K562 (cell line): ENCODE measurements around the gene CCDC136. TPM values are rescaled to one million over a fixed set of nuclear protein-coding genes. Genes with fewer than 3 reads are reported as not detected.

ENCODE experiments used
- EGR1 ChIP-seq: fragments of 450-650 bp; conservative IDR thresholded peaks from 2 replicates; pipeline ENCODE4 v1.6.1; 2017; ENCODE audit warnings: mild to moderate bottlenecking
- EP400 ChIP-seq: fragments of 450-650 bp; IDR thresholded peaks from 2 replicates; pipeline ENCODE4 v1.6.1; 2017; ENCODE audit warnings: antibody characterized with exemption, mild to moderate bottlenecking, moderate library complexity
- FOXJ3 ChIP-seq: sonication (generic); formaldehyde crosslinking; IDR thresholded peaks from 2 replicates; pipeline ENCODE4 v1.4.0; 2020; ENCODE audit warnings: mild to moderate bottlenecking, missing genetic modification reagents
- GTF2E2 ChIP-seq: fragments of 200-800 bp; sonication (Bioruptor generic); IDR thresholded peaks from 2 replicates; pipeline ENCODE4 v1.6.1; 2016; ENCODE audit warnings: missing genetic modification characterization, missing compliant biosample characterization
- HDAC3 ChIP-seq: fragments of 450-650 bp; IDR thresholded peaks from 2 replicates; pipeline ENCODE4 v1.6.1; 2018; ENCODE audit warnings: borderline replicate concordance, mild to moderate bottlenecking, moderate library complexity; ENCODE audit not compliant: partially characterized antibody
- HNRNPL ChIP-seq: fragments of 200-400 bp; formaldehyde crosslinking; IDR thresholded peaks from 2 replicates; pipeline ENCODE4 v1.6.1; 2017; ENCODE audit warnings: low read depth, mild to moderate bottlenecking, low read length
- HOXB6 ChIP-seq: fragments of 250-450 bp; sonication (Bioruptor Pico); IDR thresholded peaks from 2 replicates; pipeline ENCODE4 v1.5.1; 2022; ENCODE audit warnings: mild to moderate bottlenecking, borderline replicate concordance
- KLF16 ChIP-seq: IDR thresholded peaks from 2 replicates; pipeline ENCODE4 v1.6.1; 2016; ENCODE audit warnings: antibody characterized with exemption
- MBD2 ChIP-seq: sonication (generic); IDR thresholded peaks from 2 replicates; pipeline ENCODE4 v1.6.1; 2016; ENCODE audit warnings: low read depth, borderline replicate concordance
- MCM5 ChIP-seq: fragments of 450-650 bp; IDR thresholded peaks from 2 replicates; pipeline ENCODE4 v1.6.1; 2016; ENCODE audit warnings: low read depth
- MEF2D ChIP-seq: conservative IDR thresholded peaks from 2 replicates; pipeline ENCODE4 v1.6.1; 2016; ENCODE audit warnings: low read depth, missing genetic modification characterization, missing compliant biosample characterization
- NFE2L1 ChIP-seq: fragments of 450-650 bp; IDR thresholded peaks from 2 replicates; pipeline ENCODE4 v1.6.1; 2016; ENCODE audit warnings: missing genetic modification characterization, low read depth, mild to moderate bottlenecking, missing compliant biosample characterization, moderate library complexity, borderline replicate concordance
- POLR2G ChIP-seq: fragments of 200-400 bp; formaldehyde crosslinking; IDR thresholded peaks from 2 replicates; pipeline ENCODE4 v1.6.1; 2017; ENCODE audit warnings: low read depth, mild to moderate bottlenecking, antibody characterized with exemption, low read length, moderate library complexity
- POU5F1 ChIP-seq: fragments of 150-350 bp; IDR thresholded peaks from 2 replicates; pipeline ENCODE4 v1.6.1; 2014; ENCODE audit warnings: borderline replicate concordance, low read length, low read depth, mild to moderate bottlenecking; ENCODE audit not compliant: partially characterized antibody
- PURB ChIP-seq: sonication (generic); formaldehyde crosslinking; IDR thresholded peaks from 2 replicates; pipeline ENCODE4 v1.9.0; 2021; ENCODE audit warnings: low read depth, mild to moderate bottlenecking, missing genetic modification reagents
- RB1 ChIP-seq: fragments of 450-650 bp; IDR thresholded peaks from 2 replicates; pipeline ENCODE4 v1.6.1; 2017; ENCODE audit warnings: low read depth, mild to moderate bottlenecking
- RBM14 ChIP-seq: fragments of 200-400 bp; formaldehyde crosslinking; IDR thresholded peaks from 2 replicates; pipeline ENCODE4 v1.6.1; 2018; ENCODE audit warnings: low read depth, mild to moderate bottlenecking, low read length, moderate library complexity, borderline replicate concordance; ENCODE audit not compliant: insufficient read depth
- SRSF1 ChIP-seq: fragments of 200-400 bp; formaldehyde crosslinking; IDR thresholded peaks from 2 replicates; pipeline ENCODE4 v1.6.1; 2017; ENCODE audit warnings: mild to moderate bottlenecking, low read depth, low read length, moderate library complexity
- SRSF9 ChIP-seq: fragments of 200-400 bp; formaldehyde crosslinking; IDR thresholded peaks from 2 replicates; pipeline ENCODE4 v1.6.1; 2017; ENCODE audit warnings: low read depth, low read length, borderline replicate concordance
- STAT5A ChIP-seq: IDR thresholded peaks from 2 replicates; pipeline ENCODE4 v1.6.1; 2012; ENCODE audit warnings: low read length, inconsistent platforms, borderline replicate concordance
- ZFP30 ChIP-seq: fragments of 250-450 bp; sonication (Bioruptor Pico); IDR thresholded peaks from 2 replicates; pipeline ENCODE4 v1.8.0; 2022; ENCODE audit warnings: moderate library complexity, mild to moderate bottlenecking, inconsistent platforms, borderline replicate concordance
- ZNF197 ChIP-seq: fragments of 200-800 bp; sonication (Bioruptor generic); IDR thresholded peaks from 2 replicates; pipeline ENCODE4 v1.6.1; 2016; ENCODE audit warnings: low read depth, missing genetic modification characterization, missing compliant biosample characterization
- ZNF586 ChIP-seq: fragments of 450-650 bp; formaldehyde crosslinking; conservative IDR thresholded peaks from 2 replicates; pipeline ENCODE4 v1.4.0; 2020; ENCODE audit warnings: mild to moderate bottlenecking, moderate library complexity
- ZNF589 ChIP-seq: fragments of 200-800 bp; sonication (Bioruptor generic); IDR thresholded peaks from 2 replicates; pipeline ENCODE4 v1.6.1; 2016; ENCODE audit warnings: low read depth, missing genetic modification characterization, missing compliant biosample characterization
- polyA plus RNA-seq, 8 experiments: library from polyadenylated mRNA; depleted of rRNA in 4 of 8; stranded (reverse) in 5 of 8; unstranded in 3 of 8; fragments of >200 nt; fragmentation: Nextera tagmentation in 2 of 8; fragmentation: Illumina TruSeq in 1 of 8; extraction: Ambion mirVana in 2 of 8; extraction: Trizol in 1 of 8; gene quantifications; 2 replicates each; pipeline versions ENCODE4 v1.2.1 to v1.2.3, GENCODE V29; 2011 to 2014; ENCODE audit warnings: inconsistent platforms in 1 of 8, missing spikeins in 1 of 8
- total RNA-seq, 7 experiments: library from RNA; depleted of rRNA in 6 of 7; stranded (reverse); fragments of >200 nt in 6 of 7; fragmentation: Illumina TruSeq in 2 of 7; extraction: Trizol in 2 of 7; gene quantifications; 2 replicates each; pipeline versions ENCODE4 v1.2.1 to v1.2.3, GENCODE V29; 2011 to 2021; ENCODE audit warnings: low replicate concordance in 1 of 7
- TF ChIP-seq, protein P1 (sequence below): fragments of 250-450 bp; sonication (Bioruptor Pico); IDR thresholded peaks from 2 replicates; pipeline ENCODE4 v1.5.0; 2022; ENCODE audit warnings: mild to moderate bottlenecking
- TF ChIP-seq, protein P2 (sequence below), 3 experiments: fragments of 200-800 bp in 1 of 3; sonication (Bioruptor generic) in 1 of 3; sonication (generic) in 1 of 3; formaldehyde crosslinking in 1 of 3; IDR thresholded peaks; 2 replicates each; pipeline versions ENCODE4 v1.6.1 to v1.8.0; 2016 to 2022; ENCODE audit warnings: mild to moderate bottlenecking in 2 of 3, missing compliant biosample characterization in 2 of 3, missing genetic modification characterization in 2 of 3, missing genetic modification reagents in 1 of 3

The CCDC136 gene
- total and polyA plus RNA-seq, 9 of the 15 experiments (the other 6 are each of a cell fraction or from before 2014, with no cell fraction given), result 2.4 to 40.8 (median 26.5) TPM

DNA sequence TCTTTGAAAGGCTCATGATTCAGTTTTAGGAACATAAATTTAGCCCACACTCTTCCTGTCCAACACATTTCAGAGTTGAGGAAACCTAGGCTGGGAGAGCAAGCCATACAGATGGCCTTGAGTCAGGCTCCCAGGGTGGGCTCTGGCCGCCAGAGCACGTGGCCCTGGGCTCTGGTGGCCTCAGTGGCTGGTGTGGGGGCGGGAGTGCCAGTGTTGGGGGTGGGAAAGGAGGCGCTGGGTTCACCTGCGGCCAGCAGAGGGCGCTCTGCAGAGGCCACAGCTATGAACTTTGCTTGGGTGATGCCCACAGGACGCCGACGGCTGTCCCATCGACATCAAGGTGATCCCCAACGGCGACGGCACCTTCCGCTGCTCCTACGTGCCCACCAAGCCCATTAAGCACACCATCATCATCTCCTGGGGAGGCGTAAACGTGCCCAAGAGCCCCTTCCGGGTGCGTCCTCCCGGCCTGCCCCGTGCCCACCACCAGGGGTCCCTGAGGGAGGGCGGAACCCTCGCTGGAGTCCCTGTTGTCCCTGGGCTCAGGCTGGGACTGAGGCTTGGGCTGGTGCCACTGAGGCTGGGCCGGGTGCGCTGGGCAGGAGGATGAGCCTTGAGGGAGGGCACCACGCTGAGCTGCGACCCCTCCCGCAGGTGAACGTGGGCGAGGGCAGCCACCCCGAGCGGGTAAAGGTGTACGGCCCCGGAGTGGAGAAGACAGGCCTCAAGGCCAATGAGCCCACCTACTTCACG, 50.3 kb downstream of the CCDC136 start (continued):
- TF ChIP-seq HOXB6 (CRISPR knock-in tag), result no peak
- no peak for TF ChIP-seq POU5F1
- TF ChIP-seq HNRNPL, result peak; percentile 68; the same call in 1 of the 2 replicates
- TF ChIP-seq KLF16, result no peak
- TF ChIP-seq SRSF9, result no peak
- TF ChIP-seq, protein P1, sequence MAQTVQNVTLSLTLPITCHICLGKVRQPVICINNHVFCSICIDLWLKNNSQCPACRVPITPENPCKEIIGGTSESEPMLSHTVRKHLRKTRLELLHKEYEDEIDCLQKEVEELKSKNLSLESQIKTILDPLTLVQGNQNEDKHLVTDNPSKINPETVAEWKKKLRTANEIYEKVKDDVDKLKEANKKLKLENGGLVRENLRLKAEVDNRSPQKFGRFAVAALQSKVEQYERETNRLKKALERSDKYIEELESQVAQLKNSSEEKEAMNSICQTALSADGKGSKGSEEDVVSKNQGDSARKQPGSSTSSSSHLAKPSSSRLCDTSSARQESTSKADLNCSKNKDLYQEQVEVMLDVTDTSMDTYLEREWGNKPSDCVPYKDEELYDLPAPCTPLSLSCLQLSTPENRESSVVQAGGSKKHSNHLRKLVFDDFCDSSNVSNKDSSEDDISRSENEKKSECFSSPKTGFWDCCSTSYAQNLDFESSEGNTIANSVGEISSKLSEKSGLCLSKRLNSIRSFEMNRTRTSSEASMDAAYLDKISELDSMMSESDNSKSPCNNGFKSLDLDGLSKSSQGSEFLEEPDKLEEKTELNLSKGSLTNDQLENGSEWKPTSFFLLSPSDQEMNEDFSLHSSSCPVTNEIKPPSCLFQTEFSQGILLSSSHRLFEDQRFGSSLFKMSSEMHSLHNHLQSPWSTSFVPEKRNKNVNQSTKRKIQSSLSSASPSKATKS (CRISPR knock-in tag), result no peak
- TF ChIP-seq GTF2E2, result no peak
- TF ChIP-seq NFE2L1 (tag), result no peak
- TF ChIP-seq ZFP30, result no peak
- TF ChIP-seq ZNF586 (CRISPR knock-in tag), result no peak
- no peak for TF ChIP-seq ZNF197 (CRISPR knock-in tag)
- TF ChIP-seq MCM5, result no peak
- no peak for TF ChIP-seq HDAC3
- TF ChIP-seq MBD2, result peak; percentile 13; the same call in 1 of the 2 replicates
- TF ChIP-seq EP400, result no peak; the same call in 1 of the 2 replicates
- TF ChIP-seq PURB (CRISPR knock-in tag), result no peak
- no peak for TF ChIP-seq MEF2D (tag)
- TF ChIP-seq RBM14, result peak; percentile 90; the same call in 1 of the 2 replicates
- TF ChIP-seq STAT5A, result no peak
- TF ChIP-seq, protein P2, sequence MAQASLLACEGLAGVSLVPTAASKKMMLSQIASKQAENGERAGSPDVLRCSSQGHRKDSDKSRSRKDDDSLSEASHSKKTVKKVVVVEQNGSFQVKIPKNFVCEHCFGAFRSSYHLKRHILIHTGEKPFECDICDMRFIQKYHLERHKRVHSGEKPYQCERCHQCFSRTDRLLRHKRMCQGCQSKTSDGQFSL (CRISPR knock-in tag; IDR thresholded peaks at IDR 0.05), result peak; percentile 55; the same call in 1 of the 2 replicates
- TF ChIP-seq, protein P2 (tag; IDR thresholded peaks at IDR 0.05), result peak in 1 of 2 experiments; percentile 75; a peak in 1 of 4 replicates
- TF ChIP-seq ZNF589 (CRISPR knock-in tag), result no peak
- no peak for TF ChIP-seq SRSF1
- TF ChIP-seq POLR2G, result peak; percentile 81
- TF ChIP-seq EGR1, result peak; percentile 96
- TF ChIP-seq RB1, result no peak; the same call in 1 of the 2 replicates
- no peak for TF ChIP-seq FOXJ3 (CRISPR knock-in tag)
